GM19328 (cell line): ENCODE results near the gene FAM210A.
A peak's percentile ranks its signal among the peaks of the same experiment; 100 is the strongest.

Experiments used
- ATAC-seq: cut with Tn5 transposase; IDR thresholded peaks from one replicate; pipeline ENCODE4 v1.9.1; 2021; ENCODE audit warnings: mild to moderate bottlenecking, moderate library complexity; ENCODE audit not compliant: unreplicated experiment

Gene FAM210A

DNA sequence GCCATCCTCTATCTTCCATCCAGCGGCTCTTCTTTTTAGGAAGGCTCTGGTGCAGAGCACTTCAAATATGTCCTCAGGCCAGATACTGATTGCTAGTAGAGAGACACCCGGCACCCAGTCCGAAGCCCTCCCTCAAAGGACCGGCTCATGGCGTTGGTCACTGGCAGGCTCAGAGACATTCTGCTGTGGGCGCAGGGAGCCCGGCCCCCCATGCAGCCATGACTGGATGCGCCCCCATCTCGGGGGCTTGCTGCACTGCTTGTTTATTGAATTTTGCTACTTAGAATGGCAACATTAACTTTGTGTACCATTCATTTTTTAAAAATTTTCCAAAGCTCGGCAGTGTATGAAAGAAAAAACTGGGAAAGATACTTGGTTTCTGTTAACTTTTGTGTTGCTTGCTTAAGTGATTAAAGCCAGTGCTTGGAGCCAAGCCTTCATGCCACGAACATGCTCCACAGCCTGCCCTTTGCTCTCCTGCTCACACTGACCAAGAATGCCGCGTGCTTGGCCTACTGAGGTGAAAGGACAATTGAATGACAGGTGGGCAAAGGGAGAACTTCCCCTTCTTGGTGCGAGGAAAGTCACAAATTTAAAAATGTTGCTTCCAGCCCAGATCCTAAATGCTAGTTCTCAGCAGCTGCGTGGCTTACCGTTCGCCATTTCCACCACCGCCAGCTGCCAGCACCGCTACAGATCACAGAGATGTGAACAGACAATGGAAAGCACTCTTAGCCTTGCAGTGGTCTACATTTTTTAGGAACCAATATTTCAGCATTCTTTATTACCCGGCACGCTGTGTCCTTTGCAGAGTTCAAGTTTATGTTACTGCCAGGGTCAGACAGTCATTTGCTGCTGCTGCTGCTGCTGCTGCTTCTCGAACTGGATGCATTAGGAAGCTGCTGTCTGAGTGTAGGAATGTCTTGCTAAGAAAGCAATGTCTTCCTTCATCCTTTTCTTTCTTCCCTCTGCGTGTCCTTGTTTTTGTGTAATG lies 76.7 kb downstream of the FAM210A start:
- ATAC-seq, result no peak

DNA sequence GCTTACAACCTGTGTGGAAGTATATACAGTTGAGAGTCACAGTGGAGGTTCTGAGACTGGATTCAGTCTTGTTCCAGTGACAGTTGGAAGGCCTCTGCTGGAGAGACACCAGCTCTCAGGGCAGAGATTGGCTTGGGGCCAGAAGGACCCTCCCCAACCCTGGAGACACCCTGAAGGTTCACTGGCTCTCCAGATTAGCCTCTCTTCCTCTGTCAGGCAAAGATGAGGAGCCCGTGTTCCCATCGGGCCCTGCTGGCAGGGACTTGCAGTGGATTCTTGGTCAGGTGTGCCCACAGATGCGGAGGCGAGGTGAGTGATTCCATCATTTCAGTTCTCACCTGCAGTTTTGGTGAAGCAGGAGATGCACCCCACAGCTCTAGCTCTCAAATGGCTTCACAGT lies 78.6 kb downstream of the FAM210A start:
- no peak for ATAC-seq

DNA sequence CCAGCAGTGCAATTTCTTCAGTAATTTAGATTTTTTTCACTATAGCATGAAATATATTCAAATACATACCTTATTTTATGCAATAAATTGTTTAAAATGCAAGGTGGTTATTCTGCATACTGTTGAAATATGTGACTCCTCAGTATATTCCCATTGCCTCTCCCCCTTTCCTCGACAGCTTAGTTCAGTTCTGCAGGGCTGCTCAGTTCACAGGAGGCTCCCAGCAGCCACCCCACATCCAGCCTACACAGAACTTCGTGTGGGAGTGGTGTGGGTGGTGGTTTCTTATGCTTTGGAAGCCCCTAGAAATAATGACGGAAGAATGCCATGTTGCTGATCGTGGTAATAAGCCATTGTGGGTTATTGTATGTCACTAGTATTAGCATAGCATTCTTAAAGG lies 79.7 kb downstream of the FAM210A start:
- no peak for ATAC-seq

DNA sequence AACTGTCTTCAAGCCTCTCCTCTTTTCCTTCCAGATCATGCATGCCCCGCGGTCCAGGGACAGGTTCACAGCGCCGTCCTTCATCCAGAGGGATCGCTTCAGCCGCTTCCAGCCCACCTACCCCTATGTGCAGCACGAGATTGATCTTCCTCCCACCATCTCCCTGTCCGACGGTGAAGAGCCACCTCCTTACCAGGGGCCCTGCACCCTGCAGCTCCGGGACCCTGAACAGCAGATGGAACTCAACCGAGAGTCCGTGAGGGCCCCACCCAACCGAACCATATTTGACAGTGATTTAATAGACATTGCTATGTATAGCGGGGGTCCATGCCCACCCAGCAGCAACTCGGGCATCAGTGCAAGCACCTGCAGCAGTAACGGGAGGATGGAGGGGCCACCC lies 81.3 kb downstream of the FAM210A start:
- no peak for ATAC-seq

DNA sequence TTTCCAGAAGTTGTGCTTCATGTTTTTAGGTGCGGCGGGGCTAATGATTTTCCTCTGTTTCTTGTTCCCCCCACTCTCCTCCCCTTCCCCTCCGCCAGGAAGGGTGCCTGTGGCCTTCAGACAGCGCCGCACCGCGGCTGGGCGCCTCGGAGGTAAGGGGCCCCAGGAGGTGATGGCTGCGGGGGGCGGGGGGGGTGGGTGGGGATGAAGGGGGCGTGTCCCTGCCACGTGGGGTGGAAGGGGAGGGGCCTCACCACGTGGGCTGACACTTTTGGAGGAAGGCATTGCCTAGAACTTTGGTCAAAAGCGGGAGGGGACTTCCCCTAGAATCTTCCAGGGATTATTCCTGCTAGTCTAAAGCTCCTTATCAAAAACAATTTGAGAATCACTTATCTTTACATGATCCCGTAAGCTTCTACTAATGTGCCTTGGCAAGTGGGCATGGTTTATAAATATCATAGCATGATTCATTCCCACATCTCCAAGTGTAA lies 83.1 kb downstream of the FAM210A start:
- no peak for ATAC-seq

DNA sequence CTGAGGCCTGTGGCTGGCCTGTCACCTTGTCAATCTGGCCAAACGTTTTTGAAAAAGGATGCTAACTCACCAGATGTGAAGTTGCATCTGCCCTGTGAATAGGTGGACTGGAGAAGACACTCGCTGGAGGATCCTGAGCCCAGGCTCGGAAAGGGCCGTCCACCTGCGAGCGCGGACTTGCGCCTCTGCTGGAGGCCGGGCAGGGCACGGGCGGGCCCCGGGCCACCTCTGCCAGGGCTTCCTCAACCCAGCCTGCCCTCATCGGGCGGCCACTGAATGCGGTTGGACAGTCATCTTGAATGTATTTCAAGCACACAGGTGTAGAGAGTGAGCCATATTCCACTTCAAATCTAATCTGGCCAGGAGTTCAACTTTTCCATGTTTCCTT lies 83.9 kb downstream of the FAM210A start:
- no peak for ATAC-seq

DNA sequence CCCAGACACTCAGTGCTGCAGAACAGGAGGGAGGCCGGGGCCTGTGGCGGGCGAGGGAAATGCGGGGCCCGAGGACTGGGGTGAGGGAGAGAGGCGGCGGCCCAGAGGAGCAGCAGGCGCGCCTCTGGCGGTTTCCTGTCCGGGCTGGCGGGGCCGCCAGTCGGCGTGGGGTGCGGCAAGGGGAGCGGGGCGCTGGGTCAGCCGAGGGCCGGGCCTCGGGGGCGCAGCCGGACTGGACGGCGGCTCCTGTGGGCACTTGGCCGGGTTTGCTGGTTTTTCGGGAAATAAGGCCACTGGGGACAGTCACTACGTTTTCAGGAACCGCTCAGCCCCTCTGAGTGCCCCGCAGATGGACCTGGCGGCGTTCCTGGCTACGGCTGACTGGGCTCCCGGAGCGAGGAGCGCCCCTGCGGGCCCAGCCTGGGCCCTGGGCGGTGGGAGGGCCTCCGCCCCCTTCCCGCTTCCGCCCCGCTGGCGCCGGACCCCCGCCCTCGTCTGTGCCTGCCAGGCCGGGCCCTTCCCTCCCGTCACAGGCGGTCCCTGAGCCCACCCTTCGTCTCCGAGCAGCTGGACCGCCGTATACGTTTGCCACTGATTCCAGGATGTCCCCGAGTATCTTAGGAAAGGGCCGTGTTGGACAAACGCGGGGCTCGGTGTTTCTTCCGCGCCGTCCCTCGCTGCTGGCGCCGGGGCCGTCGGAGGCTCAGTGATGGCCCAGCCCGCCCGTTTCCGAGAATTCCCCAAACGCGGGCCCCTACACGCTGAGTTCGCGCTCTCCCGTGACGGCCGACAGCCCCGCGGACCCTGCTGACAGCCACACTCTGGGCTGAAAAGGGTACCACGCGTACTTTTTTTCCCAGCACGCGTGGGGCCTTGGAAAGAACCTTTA lies 84.6 kb downstream of the FAM210A start:
- ATAC-seq, result no peak

DNA sequence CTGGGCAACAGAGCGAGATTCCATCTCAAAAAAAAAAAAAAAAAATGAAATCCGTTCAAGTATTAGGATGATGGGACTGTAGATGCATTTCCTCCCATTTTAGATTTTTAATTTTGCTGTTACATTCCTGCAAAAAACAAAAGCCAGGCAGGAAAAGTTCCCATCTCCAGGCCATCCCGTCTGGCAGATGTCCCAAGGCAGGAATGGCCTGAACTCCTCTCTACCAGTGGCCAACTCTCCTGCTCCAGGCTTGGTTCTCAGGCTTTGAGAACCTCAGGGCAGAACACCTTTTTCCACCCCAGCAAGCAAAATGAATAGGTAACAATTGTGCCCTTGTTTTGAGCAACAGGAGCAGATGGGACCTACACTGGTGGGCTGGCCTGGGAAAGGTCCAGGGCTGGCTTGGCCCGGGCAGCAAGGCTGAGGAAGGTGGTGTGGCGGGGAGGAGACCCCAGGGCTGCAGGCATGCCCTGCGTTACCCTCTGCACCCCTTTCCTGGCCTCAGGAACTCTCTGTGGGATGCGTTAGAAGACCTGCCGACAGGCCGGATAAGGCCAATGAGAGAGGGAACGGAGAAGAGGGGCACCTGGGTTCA lies 86.0 kb downstream of the FAM210A start:
- ATAC-seq, result no peak

DNA sequence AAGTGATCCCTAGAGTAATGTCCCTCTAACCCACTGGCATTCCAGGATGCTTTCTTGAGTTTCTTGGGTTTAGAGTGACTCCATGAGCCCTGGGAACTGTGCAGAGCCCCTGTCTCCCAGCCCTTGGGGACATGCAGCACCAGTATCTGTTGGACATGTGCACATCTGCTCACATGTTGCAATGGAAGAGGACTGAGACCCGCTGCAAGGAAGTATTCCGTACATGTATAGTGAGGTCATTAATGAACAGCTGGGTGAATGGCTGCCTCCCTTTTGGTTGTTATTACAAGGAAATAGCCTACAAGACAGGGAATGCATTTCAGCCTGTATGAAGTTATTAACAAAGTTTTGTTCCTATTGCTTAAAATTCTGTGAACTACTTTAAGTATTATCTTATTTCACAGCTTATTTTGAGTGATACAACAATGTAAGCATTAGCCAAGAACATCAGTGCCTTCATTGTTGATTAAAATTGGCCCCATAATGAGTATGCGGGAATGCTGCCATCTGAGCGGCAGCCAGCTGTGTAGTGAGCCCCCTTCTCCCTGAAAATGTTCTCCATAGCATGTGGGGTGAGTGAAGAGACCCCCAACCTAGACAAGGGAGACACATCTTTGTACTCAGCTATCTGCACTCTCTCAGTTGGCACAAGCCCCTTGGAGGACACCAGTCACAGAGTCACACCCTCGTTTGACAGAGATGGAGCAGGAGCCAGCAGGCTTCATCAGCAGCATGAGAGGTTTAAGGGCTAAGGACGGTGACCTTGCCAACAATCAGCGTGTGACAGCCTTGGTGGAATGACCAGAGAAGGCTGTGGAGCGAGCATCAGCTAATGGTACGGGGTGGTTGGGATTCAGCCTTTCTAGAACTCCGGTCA lies 87.4 kb downstream of the FAM210A start:
- no peak for ATAC-seq

DNA sequence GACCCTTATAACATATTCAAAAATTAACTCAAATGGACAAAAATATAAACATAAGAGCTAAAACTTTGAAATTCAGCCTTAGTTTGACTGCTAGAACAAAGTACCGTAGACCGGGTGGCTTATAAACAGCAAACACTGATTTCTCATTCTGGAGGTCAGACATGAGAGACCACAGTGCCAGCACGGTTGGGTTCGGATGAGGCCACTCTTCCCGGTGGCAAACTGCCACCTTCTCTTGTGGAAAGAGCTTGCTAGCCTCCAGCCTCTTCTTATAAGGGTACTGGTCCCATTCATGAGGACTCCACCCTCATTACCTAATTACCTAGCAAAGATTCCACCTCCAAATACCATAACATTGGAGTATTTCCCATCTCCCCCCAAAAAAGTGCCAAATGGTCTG lies 91.3 kb downstream of the FAM210A start:
- no peak for ATAC-seq

DNA sequence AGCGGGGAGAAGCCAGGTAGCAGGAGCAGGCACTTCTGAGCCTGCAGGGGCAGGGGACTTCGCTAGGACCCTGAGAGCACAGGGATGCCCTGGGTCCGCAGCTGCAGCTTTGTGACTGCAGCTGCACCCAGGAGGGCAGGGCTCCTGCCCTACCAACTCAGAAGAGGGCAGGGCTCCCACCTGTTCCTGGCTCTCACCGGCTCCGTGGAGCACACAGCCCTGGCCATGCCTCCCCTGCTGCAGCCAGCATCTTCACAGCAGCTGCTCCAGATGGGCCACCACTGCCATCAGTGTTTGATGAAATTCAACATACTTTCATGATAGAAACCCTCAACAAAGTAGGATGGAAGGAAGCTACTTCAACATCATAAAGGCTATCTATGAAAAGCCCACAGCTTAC lies 92.7 kb downstream of the FAM210A start:
- ATAC-seq, result no peak

DNA sequence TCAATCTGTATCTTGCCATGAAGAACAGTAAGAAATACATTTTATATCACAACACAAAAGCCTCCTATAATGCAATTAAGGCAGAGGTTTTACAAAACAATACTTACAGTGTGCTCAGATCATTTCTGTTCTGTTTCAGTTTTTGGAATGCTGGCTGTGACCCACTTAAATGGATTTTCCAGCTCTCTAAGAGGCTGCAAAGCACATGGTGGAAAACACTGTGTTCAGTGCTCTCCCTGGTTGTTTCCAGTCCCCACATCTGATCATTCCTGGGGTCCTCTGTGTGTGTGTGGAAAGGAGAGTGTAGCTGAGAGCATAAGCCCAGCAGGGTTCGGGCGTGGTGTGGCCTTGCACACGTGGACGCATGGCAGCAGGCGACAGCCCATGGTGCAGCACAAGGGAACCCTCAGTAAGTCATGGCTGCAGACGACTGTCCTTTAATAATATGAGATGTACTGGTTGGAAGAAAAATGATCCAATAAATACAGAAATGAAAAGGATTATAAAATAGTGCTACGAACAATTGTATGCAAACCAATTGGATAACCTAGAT lies 95.6 kb downstream of the FAM210A start:
- ATAC-seq, result no peak

DNA sequence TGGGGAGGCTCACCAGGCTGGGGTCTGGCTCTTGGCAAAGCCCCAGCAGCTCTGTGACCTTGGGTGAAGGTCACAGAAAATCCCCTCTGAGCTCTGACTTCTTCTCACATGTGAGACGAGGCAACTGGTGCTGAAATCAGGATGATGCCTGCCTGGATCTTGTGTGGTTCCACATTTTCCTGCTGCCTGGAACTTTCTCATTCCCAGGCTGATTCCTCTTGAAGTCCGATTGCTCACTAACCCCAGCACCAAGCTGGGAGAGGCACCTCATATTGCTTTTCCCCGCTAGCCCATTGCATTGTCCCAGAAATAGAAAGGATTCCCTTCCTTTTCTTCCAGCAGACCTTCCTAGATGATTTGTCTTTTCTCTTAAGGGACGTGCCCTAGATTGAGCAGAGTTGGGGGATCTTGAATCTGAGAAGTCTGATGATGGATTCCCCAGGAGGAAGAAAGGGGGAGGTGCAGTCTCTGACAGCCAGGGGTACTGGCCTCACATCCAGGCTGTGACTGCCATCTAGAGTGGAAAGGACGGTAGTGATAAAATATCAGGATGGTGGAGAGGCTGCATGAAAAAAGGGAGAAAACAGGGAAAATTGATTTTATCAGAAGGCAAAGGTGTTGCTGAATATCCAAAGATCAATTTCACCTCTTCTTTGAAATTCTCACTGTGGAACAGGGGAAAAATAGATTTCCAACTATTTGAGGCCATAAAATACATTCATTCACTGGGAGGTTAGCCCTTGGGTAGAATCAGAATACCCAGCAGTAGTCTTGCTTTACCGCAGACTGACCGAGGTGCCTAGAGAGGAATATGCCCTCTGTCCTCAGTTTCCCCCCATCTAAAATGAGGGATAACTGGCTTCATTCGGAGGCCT lies 96.3 kb downstream of the FAM210A start:
- peak; percentile 71 for ATAC-seq

DNA sequence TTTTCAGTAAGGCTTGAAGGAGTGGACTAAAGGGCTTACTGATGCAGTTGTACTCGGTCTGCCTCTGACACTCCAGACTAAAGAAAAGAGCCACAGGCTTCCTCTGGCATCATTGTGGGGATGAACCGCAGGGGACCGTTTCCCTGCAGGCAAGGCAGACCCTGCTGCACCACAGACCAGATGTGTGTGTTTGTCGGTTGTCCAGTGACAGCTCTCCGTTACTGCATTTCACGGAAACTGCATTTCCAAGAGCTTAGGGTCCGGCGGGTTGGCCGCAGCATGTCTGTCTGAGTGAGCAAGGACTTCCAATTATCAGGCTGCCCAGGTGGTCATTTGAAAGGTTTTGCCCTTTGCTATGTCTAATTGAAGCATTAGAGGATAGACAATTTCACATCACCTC lies 98.1 kb downstream of the FAM210A start:
- ATAC-seq, result no peak

DNA sequence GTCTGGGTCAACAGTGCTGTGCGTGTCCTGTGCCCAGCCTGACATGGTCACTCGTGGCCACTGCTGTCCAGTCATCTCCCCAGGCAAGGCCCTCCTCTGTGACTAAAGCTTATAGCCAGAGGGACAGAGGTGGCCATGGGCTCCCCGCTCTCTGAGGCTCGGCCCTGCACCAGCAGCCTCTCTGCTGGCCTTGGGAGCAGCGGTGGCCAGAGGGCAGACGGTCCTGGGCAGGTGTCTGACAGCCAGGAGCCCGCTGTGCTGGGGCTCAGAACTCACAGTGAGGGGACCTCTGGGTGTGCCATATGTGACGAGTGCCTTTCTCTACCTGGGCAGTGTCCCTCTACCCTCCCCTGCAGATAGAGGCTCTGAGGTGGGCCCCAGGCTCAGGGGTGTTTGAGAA lies 98.7 kb downstream of the FAM210A start:
- no peak for ATAC-seq

DNA sequence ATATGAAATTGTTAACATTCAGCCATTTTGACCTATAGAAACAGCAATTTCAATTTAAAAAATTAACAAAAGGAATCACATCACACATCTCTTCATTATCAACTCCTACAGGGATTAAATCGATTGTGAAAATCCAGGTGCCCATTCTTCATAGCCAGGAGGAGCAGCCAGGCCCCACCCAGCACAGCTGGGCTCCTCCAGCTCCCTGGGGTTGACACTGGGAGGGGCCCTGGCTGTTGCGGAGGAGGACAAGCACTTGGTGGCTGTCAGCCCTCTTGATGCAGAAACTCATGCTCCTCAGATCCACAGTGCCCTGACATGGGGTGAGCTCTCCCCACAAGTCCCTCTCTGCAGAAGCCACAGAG lies 99.8 kb downstream of the FAM210A start:
- ATAC-seq, result no peak

DNA sequence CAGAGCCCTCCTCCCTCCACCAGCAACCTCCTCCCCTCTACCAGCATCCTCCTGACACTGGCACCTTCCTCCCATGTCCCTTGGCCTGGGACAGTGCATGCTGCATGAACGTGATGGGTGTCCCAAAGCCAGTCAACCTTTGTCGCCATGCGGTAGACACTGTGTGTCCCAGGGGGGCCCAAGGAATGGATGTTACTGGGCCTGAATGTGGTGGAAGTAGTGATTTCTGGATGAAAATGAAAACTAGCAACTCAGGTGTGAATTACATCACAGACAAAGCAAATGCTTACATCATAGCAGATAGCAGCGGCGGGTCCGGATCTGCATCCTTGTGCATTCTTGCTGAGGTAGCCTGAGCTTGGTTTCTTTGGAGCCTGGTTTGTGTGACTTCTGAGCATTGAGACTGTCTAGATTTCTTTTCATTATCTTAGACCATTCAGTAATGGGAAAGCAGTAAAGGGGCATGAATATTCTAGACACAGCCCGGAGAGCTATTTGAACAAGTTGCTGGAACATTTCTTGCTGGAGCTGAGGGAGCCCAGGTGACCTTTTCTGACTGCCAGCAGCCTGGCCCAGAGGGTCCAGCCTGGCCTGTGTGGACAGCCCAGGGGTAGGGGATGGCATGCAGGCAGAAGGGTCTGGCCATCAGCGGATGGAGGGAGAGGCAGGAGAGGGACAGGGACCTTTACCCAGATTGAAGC lies 100.4 kb downstream of the FAM210A start:
- ATAC-seq, result no peak

DNA sequence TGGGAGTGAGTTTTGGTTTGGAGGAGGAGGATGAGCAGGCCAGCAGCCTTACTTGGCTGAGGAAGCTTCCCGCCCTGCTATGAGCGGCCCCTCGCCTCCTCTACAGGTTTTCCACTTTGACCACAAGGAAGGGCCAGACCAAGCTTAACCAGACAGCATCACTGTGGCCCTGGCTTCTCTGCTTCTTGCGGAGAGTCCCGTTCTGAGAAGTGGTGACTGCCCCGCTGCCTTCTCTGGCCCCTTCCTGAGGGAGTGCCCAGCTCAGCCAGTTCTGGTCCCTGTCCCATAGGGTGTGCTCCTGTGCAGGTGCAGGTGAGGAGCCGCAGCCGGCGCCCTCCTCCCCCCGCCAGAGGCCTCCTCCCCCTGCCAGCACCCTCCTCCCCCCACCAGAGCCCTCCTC lies 101.0 kb downstream of the FAM210A start:
- ATAC-seq, result no peak
